ENCODE results near the gene ORAI3. TPM values are rescaled to one million over a fixed set of nuclear protein-coding genes. Genes with fewer than 3 reads are reported as not detected.
"Not testable (repeated sequence)": the region's sequence is repeated elsewhere in the genome, so short reads cannot be mapped to it uniquely, and the experiment has no call there.

The ORAI3 gene
- total and polyA plus RNA-seq, 4 experiments from 2014 or later, result 16.2 to 22.0 (median 18.4) TPM

GRCh38 chr16:30931068-30931650 is 17.7 kb upstream of the ORAI3 start:
- H3K4me3 Mint-ChIP-seq, result no peak overlapping the region
- H3K9me3 Mint-ChIP-seq, result peaks cover 0 to 1% (median 0%) of the 10 kb centered on the region in 8 donors
- no peaks in the 10 kb centered on the region for H3K9me3 ChIP-seq (ENCODE audit: control insufficient read depth in 1 of 2, low read length in 2 of 2)
- ChIA-PET POLR2A (ENCODE audit: partially characterized antibody) (interaction anchor here (1.5 kb wide), 1 partner anchor 19 kb away, joined by 4 read pairs; no protein-coding TSS in a partner anchor), CTCF (ENCODE audit: partially characterized antibody) (interaction anchor here (1.0 to 3.9 kb wide), 2 partner anchors 11 to 23 kb away, joined by 3 to 22 read pairs; no protein-coding TSS in a partner anchor)
- peaks cover 8% of the 10 kb centered on the region for H3K4me1 ChIP-seq (ENCODE audit: insufficient read depth, low read length)
- no peak overlapping the region for H3K4me3 ChIP-seq (ENCODE audit: low read length in 2 of 2)
- no peak for DNase-seq
- intact Hi-C loops (cut with micrococcal nuclease), result no loop called here
- peaks cover 11 to 19% of the 10 kb centered on the region in 2 donors for H3K36me3 Mint-ChIP-seq
- H3K27ac ChIP-seq (ENCODE audit: low read depth, low read length), result no peak overlapping the region
- peak overlapping the region in 1 of 7 donors; percentile 80 for H3K27ac Mint-ChIP-seq
- H3K27me3 ChIP-seq (ENCODE audit: insufficient read depth, low read length), result no peaks in the 10 kb centered on the region
- H3K36me3 ChIP-seq (ENCODE audit: insufficient read depth, low read length), result peaks cover 13% of the 10 kb centered on the region
- peaks cover 8 to 13% (median 10%) of the 10 kb centered on the region in 4 donors for H3K4me1 Mint-ChIP-seq
- H3K27me3 Mint-ChIP-seq, result no peaks in the 10 kb centered on the region

GRCh38 chr16:30934827-30935557 is 13.9 kb upstream of the ORAI3 start:
- CTCF ChIA-PET (ENCODE audit: partially characterized antibody), result interaction anchor here (0.7 to 1.5 kb wide), 4 partner anchors 8 to 207 kb away, joined by 3 to 4 read pairs (median 4); no protein-coding TSS in a partner anchor
- intact Hi-C loops (cut with micrococcal nuclease), result no loop called here
- no peak for DNase-seq
- Histone ChIP-seq H3K9me3 (ENCODE audit: control insufficient read depth in 1 of 2, low read length in 2 of 2) (no peaks in the 10 kb centered on the region), H3K27me3 (ENCODE audit: insufficient read depth, low read length) (no peaks in the 10 kb centered on the region), H3K27ac (ENCODE audit: low read depth, low read length) (no peak overlapping the region), H3K36me3 (ENCODE audit: insufficient read depth, low read length) (peaks cover 13% of the 10 kb centered on the region), H3K4me1 (ENCODE audit: insufficient read depth, low read length) (peaks cover 8% of the 10 kb centered on the region), H3K4me3 (ENCODE audit: low read length in 2 of 2) (no peak overlapping the region)
- H3K9me3 Mint-ChIP-seq, result peaks cover 0 to 1% (median 0%) of the 10 kb centered on the region in 8 donors
- H3K36me3 Mint-ChIP-seq, result peaks cover 11 to 22% of the 10 kb centered on the region in 2 donors
- H3K4me3 Mint-ChIP-seq, result no peak overlapping the region
- peaks cover 11 to 21% (median 16%) of the 10 kb centered on the region in 4 donors for H3K4me1 Mint-ChIP-seq
- H3K27me3 Mint-ChIP-seq, result no peaks in the 10 kb centered on the region
- POLR2A ChIA-PET (ENCODE audit: partially characterized antibody), result no interaction called here
- peak overlapping the region in 4 of 7 donors; percentile 19 to 62 (median 31) for H3K27ac Mint-ChIP-seq

- peaks cover 0 to 10% of the 10 kb centered on the region in 2 donors for H3K36me3 Mint-ChIP-seq
- ChIA-PET CTCF (ENCODE audit: partially characterized antibody) (interaction anchor here (0.8 to 6.1 kb wide), 2 partner anchors 93 to 126 kb away, joined by 3 to 70 read pairs; no protein-coding TSS in a partner anchor), POLR2A (ENCODE audit: partially characterized antibody) (no interaction called here)
- H3K4me3 Mint-ChIP-seq, result no peak overlapping the region
- no peaks in the 10 kb centered on the region for H3K27me3 Mint-ChIP-seq
- DNase-seq, result no peak
- no peaks in the 10 kb centered on the region for H3K36me3 ChIP-seq (ENCODE audit: insufficient read depth, low read length)
- no peak overlapping the region for H3K27ac ChIP-seq (ENCODE audit: low read depth, low read length)
- no peaks in the 10 kb centered on the region for H3K27me3 ChIP-seq (ENCODE audit: insufficient read depth, low read length)
- H3K9me3 Mint-ChIP-seq, result peaks cover 0 to 1% (median 0%) of the 10 kb centered on the region in 8 donors
- intact Hi-C loops (cut with micrococcal nuclease), result no loop called here
- peaks cover 18% of the 10 kb centered on the region for H3K4me1 ChIP-seq (ENCODE audit: insufficient read depth, low read length)
- no peaks in the 10 kb centered on the region for H3K9me3 ChIP-seq (ENCODE audit: control insufficient read depth in 1 of 2, low read length in 2 of 2)
- H3K27ac Mint-ChIP-seq, result peak overlapping the region in 3 of 7 donors; percentile 14 to 62 (median 27)
- peaks cover 16 to 32% (median 26%) of the 10 kb centered on the region in 4 donors for H3K4me1 Mint-ChIP-seq
- H3K4me3 ChIP-seq (ENCODE audit: low read length in 2 of 2), result no peak overlapping the region
Measured at GRCh38 chr16:30937692-30938091, 11.2 kb upstream of the ORAI3 start.

- H3K4me3 Mint-ChIP-seq; H3K36me3 ChIP-seq (ENCODE audit: insufficient read depth, low read length); H3K9me3 Mint-ChIP-seq; H3K4me3 ChIP-seq (ENCODE audit: low read length in 2 of 2); H3K27me3 ChIP-seq (ENCODE audit: insufficient read depth, low read length); DNase-seq; intact Hi-C loops (cut with micrococcal nuclease); H3K27ac ChIP-seq (ENCODE audit: low read depth, low read length); H3K9me3 ChIP-seq (ENCODE audit: control insufficient read depth in 1 of 2, low read length in 2 of 2); H3K36me3 Mint-ChIP-seq; H3K27ac Mint-ChIP-seq; H3K27me3 Mint-ChIP-seq: not testable (repeated sequence)
- ChIA-PET CTCF (ENCODE audit: partially characterized antibody) (interaction anchor here (2.9 to 6.9 kb wide), 4 partner anchors 14 to 519 kb away, joined by 7 to 70 read pairs (median 46); partner anchors contain the start of gene ARMC5), POLR2A (ENCODE audit: partially characterized antibody) (interaction anchor here (1.6 kb wide), 1 partner anchor 95 kb away, joined by 5 read pairs; no protein-coding TSS in a partner anchor)
- H3K4me1 ChIP-seq (ENCODE audit: insufficient read depth, low read length), result peaks cover 16% of the 10 kb centered on the region
- peaks cover 15 to 32% (median 26%) of the 10 kb centered on the region in 4 donors for H3K4me1 Mint-ChIP-seq
Measured at GRCh38 chr16:30939571-30939970, 9.3 kb upstream of the ORAI3 start.

- ChIA-PET POLR2A (ENCODE audit: partially characterized antibody) (interaction anchor here (0.6 to 1.9 kb wide), 9 partner anchors 8 to 331 kb away, joined by 3 to 10 read pairs (median 6); partner anchors contain the start of genes FBXL19 and ZNF689), CTCF (ENCODE audit: partially characterized antibody) (interaction anchor here (0.6 to 6.9 kb wide), 22 partner anchors 8 to 555 kb away, joined by 3 to 70 read pairs (median 4); partner anchors contain the start of genes ARMC5, FBXL19, PHKG2 and PRR14)
- no peaks in the 10 kb centered on the region for H3K27me3 Mint-ChIP-seq
- peak overlapping the region in 4 of 7 donors; percentile 5 to 78 (median 49) for H3K27ac Mint-ChIP-seq
- Histone ChIP-seq H3K9me3 (ENCODE audit: control insufficient read depth in 1 of 2, low read length in 2 of 2) (no peaks in the 10 kb centered on the region), H3K27me3 (ENCODE audit: insufficient read depth, low read length) (no peaks in the 10 kb centered on the region), H3K36me3 (ENCODE audit: insufficient read depth, low read length) (no peaks in the 10 kb centered on the region), H3K27ac (ENCODE audit: low read depth, low read length) (no peak overlapping the region), H3K4me3 (ENCODE audit: low read length in 2 of 2) (peak overlapping the region in 1 of 2 donors; percentile 22), H3K4me1 (ENCODE audit: insufficient read depth, low read length) (peaks cover 9% of the 10 kb centered on the region)
- no peaks in the 10 kb centered on the region for H3K9me3 Mint-ChIP-seq
- DNase-seq, result peak; percentile 46 to 60 (median 59)
- intact Hi-C loops (cut with micrococcal nuclease), result loop anchor here (1.0 to 2.0 kb wide), 3 partner anchors 19 to 98 kb away; partner anchors contain the start of gene FBXL19
- peaks cover 9 to 24% (median 21%) of the 10 kb centered on the region in 4 donors for H3K4me1 Mint-ChIP-seq
- peak overlapping the region in 3 of 8 donors; percentile 15 to 29 (median 29) for H3K4me3 Mint-ChIP-seq
- peaks cover 0 to 11% of the 10 kb centered on the region in 2 donors for H3K36me3 Mint-ChIP-seq
Measured at GRCh38 chr16:30941600-30942425, 7.1 kb upstream of the ORAI3 start.

GRCh38 chr16:30942426-30942806 is 6.5 kb upstream of the ORAI3 start:
- peak overlapping the region in 1 of 2 donors; percentile 22 for H3K4me3 ChIP-seq (ENCODE audit: low read length in 2 of 2)
- CTCF ChIA-PET (ENCODE audit: partially characterized antibody), result interaction anchor here (0.6 to 6.9 kb wide), 17 partner anchors 8 to 555 kb away, joined by 3 to 70 read pairs (median 4); partner anchors contain the start of gene PHKG2
- no peak overlapping the region for H3K27ac ChIP-seq (ENCODE audit: low read depth, low read length)
- Mint-ChIP-seq H3K27me3 (no peaks in the 10 kb centered on the region), H3K36me3 (peaks cover 0 to 9% of the 10 kb centered on the region in 2 donors), H3K4me1 (peaks cover 9 to 24% (median 18%) of the 10 kb centered on the region in 4 donors), H3K27ac (peak overlapping the region in 3 of 7 donors; percentile 41 to 59 (median 50)), H3K9me3 (no peaks in the 10 kb centered on the region), H3K4me3 (peak overlapping the region in 1 of 8 donors; percentile 15)
- no peaks in the 10 kb centered on the region for H3K36me3 ChIP-seq (ENCODE audit: insufficient read depth, low read length)
- H3K4me1 ChIP-seq (ENCODE audit: insufficient read depth, low read length), result peaks cover 9% of the 10 kb centered on the region
- intact Hi-C loops (cut with micrococcal nuclease), result loop anchor here (1.0 to 2.0 kb wide), 3 partner anchors 20 to 98 kb away; partner anchors contain the start of gene FBXL19
- no peaks in the 10 kb centered on the region for H3K27me3 ChIP-seq (ENCODE audit: insufficient read depth, low read length)
- no peak for DNase-seq
- POLR2A ChIA-PET (ENCODE audit: partially characterized antibody), result interaction anchor here (0.7 to 1.9 kb wide), 8 partner anchors 8 to 332 kb away, joined by 3 to 10 read pairs (median 4); partner anchors contain the start of genes FBXL19, SETD1A and ZNF689
- no peaks in the 10 kb centered on the region for H3K9me3 ChIP-seq (ENCODE audit: control insufficient read depth in 1 of 2, low read length in 2 of 2)
